Erythroblast (primary cell): ENCODE results near the gene RNU1-1.
A peak's percentile ranks its signal among the peaks of the same experiment; 100 is the strongest.
"Not testable (repeated sequence)": the region's sequence is repeated elsewhere in the genome, so short reads cannot be mapped to it uniquely, and the experiment has no call there.

ENCODE experiments used
- GATA1 ChIP-seq: IDR thresholded peaks from 2 replicates; pipeline ENCODE4 v1.6.1; 2011; ENCODE audit warnings: low read depth, mild to moderate bottlenecking, control low read depth, low read length, moderate library complexity
- POLR2A ChIP-seq: IDR thresholded peaks from 2 replicates; pipeline ENCODE4 v1.6.1; 2011; ENCODE audit warnings: mild to moderate bottlenecking, low read length

GRCh38 chr1:16514107-16515055 is at the start of gene RNU1-1:
- peak; percentile 90 for TF ChIP-seq POLR2A
- TF ChIP-seq GATA1 = not testable (repeated sequence)
